GM19193 (cell line): ENCODE results near the gene MAML2.
A peak's percentile ranks its signal among the peaks of the same experiment; 100 is the strongest.

ENCODE experiments used
- POLR2A ChIP-seq: IDR thresholded peaks from 4 replicates; pipeline ENCODE4 v1.6.1; 2011; ENCODE audit not compliant: insufficient read depth, insufficient read length; ENCODE audit errors: extremely low read depth

The MAML2 gene

GRCh38 chr11:96356848-96357247, 13.9 kb upstream of the MAML2 start:
- TF ChIP-seq POLR2A = no peak

- TF ChIP-seq POLR2A = no peak
Observed at GRCh38 chr11:96342014-96342960, 708 bp downstream of the MAML2 start.

GRCh38 chr11:96341211-96342013, 1.6 kb downstream of the MAML2 start:
- peak; percentile 43 for TF ChIP-seq POLR2A

- TF ChIP-seq POLR2A = no peak
Observed at GRCh38 chr11:96340555-96340885, 2.5 kb downstream of the MAML2 start.

GRCh38 chr11:96339706-96340554, 3.1 kb downstream of the MAML2 start:
- no peak for TF ChIP-seq POLR2A

- TF ChIP-seq POLR2A = peak; percentile 29
Observed at GRCh38 chr11:96338910-96339705, 3.9 kb downstream of the MAML2 start.

GRCh38 chr11:96337541-96338431, 5.2 kb downstream of the MAML2 start:
- TF ChIP-seq POLR2A = no peak

- no peak for TF ChIP-seq POLR2A
Observed at GRCh38 chr11:96335388-96335787, 7.6 kb downstream of the MAML2 start.

- TF ChIP-seq POLR2A = no peak
Observed at GRCh38 chr11:96334219-96334618, 8.8 kb downstream of the MAML2 start.

- no peak for TF ChIP-seq POLR2A
Observed at GRCh38 chr11:96333191-96333719, 9.7 kb downstream of the MAML2 start.

- no peak for TF ChIP-seq POLR2A
Observed at GRCh38 chr11:96332126-96332771, 10.7 kb downstream of the MAML2 start.

GRCh38 chr11:96331699-96332116, 11.3 kb downstream of the MAML2 start:
- TF ChIP-seq POLR2A = no peak
